SK-MEL-5 (cell line): ENCODE measurements around the gene MSANTD1. TPM values are rescaled to one million over a fixed set of nuclear protein-coding genes. Genes with fewer than 3 reads are reported as not detected.
A peak's percentile ranks its signal among the peaks of the same experiment; 100 is the strongest.
"Not testable (repeated sequence)": the region's sequence is repeated elsewhere in the genome, so short reads cannot be mapped to it uniquely, and the experiment has no call there.

Experiments
- DNase-seq: peaks from one replicate; pipeline ENCODE4 v3.0.0-alpha.2; 2016; ENCODE audit warnings: low read depth, low spot score
- in situ Hi-C: cut with HindIII; loops from 2 replicates; pipeline ENCODE4 v1.10.0; 2016; ENCODE audit warnings: low sequenced_read_pairs, high pct_unique_total_duplicates, low pct_unique_long_range_greater_than_20kb
- total RNA-seq: library from RNA; depleted of rRNA; stranded (reverse); fragments of >200 nt; shearing (Covaris generic); gene quantifications from 2 replicates; pipeline ENCODE4 v1.2.3, GENCODE V29; 2014

The MSANTD1 gene
- total RNA-seq, 1 experiment from 2014 or later, result 0.11 TPM

- DNase-seq, result no peak
- in situ Hi-C loops, result no loop called here
These were observed 41.9 kb downstream of the MSANTD1 start for GRCh38 chr4:3290889-3291321.

- in situ Hi-C loops, result no loop called here
- no peak for DNase-seq
These were observed 42.5 kb downstream of the MSANTD1 start for GRCh38 chr4:3291411-3291968.

DNA sequence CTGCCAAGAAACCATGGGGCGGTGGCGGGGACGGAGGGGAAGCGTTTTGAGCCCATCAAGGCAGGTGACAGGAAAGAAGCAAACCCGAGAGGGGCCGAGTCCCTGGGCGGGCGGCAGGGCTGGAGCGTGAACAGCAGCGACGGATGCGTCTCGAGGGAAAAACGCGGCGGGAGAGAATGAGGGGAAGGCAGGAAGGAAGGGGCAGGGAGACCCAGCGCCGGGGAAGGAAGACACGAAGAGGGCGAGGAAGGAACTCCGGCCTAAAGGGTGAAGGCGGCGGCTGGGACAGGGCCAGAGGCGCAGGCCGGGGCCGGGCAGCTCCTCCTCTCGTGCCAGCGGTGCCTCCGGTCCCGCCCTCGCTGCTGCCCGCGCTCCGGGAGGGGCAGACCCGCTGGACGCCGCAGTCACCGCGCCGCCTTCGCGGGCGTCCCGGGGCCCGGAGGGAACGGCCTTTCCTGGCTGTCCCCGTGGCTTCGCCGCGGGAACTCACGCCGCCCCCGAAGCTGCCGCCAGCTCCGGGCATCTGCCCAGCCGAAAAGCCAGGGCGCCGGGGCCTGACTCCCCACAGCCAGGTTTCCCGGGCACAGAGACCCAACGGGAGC lies 43.1 kb downstream of the MSANTD1 start:
- in situ Hi-C loops, result no loop called here
- DNase-seq, result peak; percentile 47

DNA sequence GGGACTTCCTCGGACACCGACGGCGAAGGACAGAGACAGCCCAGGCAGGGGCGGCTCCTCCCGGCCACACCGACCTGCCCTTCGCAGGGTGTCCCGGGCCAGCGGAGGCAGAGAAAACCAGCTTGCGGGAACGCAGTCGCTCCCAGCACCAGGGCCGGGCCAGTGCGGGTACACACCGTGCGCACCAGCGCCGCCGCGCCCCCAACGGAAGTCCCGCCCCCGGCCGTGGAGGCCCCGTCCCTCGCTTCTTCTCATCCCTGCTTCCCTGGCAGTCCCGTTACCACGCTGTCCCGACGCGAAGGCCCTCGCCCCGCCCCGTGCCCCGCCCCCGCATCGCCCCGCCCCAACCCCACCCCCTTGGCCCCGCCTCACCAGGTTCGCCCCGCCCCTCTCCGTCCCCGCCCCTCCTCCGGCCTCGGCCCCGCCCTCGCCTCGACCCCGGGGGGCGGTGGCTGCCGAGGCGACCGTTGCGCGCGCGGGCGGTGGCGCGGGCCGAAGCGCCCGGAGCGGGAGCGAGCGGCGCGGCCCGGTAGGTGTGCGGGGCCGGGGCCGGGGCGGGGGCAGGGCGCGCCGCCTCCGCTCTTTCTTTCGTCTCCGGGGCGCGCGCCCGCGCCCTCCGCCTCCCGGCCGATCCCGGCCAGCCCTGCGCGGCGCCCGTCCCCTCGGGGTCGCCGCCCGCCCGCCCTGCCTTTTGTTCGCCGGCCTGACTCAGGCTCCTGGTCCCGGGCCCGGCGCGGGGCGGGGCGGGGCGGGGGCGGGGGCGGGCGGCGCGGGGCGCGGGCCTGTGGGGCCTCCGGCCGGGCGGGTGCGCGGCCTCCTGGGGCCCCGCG lies 43.8 kb downstream of the MSANTD1 start, which contains the start of gene RGS12:
RGS12 (plus strand) TSS at position 451 of the 830 bp plus-strand sequence. CDS start 23,150 bp downstream, outside the sequence.
- in situ Hi-C loops, result no loop called here

DNA sequence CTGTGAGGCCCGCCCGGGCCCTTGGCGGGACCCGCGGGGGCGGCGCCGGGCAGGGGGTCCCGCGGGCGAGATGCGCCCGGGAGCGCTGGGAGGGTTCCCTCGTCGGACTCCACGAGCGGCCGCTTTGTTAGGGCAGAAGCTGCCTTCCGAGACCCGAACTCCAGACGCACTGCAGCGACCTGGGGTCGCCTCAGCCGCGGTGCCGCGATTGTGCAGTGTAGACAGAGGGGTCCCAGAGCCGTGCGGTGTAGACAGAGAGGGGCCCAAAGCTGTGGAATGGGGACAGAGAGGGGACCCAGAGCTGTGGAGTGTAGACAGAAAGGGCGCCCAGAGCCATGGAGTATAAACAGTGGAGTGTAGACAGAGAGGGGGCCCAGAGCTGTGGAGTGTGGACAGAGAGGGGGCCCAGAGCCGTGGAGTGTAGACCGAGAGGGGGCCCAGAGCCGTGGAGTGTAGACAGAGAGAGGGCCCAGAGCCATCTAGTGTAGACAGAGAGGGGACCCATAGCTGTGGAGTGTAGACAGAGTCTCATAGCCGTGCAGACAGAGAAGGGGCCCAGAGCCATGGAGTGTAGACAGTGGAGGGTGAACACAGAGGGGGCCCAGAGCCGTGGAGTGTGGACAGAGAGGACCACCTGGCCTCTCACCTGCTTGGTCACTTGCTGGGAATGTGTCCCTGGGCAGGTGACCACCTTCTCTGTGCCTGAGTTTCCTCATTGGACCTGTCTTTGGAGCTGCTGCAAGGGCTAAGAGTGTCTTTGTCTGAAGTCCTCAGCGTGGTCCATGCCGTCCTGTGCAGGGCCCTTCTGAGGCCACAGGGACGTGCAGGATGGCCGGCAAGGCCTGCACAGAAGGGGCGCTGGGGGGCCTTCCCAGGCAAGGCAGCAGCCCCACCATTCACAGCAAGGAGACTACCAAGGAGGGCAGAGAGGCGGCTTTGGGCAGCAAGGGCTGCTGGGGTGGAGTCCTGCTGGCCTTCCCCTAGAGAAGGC lies 44.7 kb downstream of the MSANTD1 start:
- no peak for DNase-seq
- in situ Hi-C loops, result no loop called here

More for the DNA sequence above, 43.8 kb downstream of the MSANTD1 start, which contains the start of gene RGS12:
- DNase-seq, result peak; percentile 92

DNA sequence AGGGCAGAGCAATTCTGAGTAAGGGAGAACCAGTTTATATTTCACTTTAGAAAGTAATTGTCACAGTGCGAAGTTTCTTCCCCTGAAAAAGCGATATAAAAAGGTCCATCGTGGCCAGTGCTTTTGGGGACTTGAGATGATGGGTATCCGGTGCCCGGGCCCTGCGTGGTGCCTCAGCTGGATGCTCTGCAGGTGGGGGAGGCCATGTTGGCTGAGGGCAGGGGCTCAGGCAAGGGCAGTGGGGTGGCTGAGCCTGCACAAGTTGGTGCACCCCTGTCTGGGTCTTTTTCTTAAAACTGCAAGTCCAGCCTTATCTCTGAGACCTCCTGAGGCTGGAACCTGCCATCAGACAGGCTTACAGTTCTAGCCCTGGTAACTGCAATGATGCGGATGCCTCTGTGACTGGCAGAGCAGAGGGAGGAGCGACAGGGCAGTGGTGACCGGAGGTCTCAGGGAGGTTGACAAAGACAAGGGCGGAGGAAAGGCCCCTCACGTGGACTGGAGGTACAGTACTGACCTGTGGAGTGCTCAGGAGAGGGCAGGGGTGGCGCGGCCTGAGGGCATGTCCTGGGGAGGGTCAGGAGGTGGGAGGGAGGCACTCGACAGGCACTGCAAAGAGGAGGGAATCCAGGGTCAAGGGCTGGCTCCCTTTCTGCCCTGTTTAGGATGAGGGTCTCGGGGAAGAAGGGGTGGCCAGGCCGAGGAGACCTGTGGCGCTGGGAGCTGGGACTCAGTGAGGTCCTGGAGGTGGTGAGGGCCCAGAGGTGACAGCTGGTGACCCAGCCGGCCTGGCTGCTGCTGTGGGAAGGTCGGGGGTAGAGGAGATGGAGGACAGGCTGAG lies 45.7 kb downstream of the MSANTD1 start:
- in situ Hi-C loops, result no loop called here
- DNase-seq, result no peak

DNA sequence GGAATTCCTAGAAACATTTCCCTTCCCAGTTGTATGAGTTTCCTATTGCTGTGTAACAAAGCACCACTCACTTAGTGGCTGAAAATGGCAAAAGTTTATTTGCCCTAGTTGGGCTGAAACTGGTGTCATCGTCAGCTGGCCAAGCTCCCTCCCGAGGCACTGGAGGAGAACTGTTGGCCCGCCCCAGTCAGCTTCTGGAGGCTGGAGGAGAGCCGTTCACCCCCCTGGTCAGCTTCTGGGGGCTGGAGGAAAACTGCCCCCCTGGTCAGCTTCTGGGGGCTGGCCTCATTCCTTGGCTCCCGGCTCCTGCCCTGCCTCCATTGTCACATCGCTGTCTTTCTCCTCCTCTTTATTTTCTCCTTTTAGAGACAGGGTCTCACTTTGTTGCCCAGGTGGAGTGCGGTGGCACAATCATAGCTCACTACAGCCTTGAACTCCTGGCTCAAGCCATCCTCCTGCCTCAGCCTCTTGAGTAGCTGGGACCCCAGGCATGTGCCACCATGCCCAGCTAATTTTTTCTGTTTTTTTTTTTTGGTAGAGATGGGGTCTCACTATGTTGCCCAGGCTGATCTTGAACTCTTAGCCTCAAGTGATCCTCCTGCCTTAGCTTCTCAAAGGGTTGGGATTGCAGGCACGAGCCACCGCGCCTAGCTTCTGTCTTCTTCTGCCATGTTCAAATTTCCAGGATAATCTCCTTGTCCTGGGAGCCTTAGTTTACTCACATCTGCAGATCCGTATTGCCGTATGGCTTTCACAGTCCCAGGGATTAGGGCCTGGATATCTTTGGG lies 47.1 kb downstream of the MSANTD1 start:
- DNase-seq, result no peak
- in situ Hi-C loops, result no loop called here

GRCh38 chr4:3296651-3297050 lies 47.7 kb downstream of the MSANTD1 start:
- in situ Hi-C loops, result no loop called here
- DNase-seq, result no peak

DNA sequence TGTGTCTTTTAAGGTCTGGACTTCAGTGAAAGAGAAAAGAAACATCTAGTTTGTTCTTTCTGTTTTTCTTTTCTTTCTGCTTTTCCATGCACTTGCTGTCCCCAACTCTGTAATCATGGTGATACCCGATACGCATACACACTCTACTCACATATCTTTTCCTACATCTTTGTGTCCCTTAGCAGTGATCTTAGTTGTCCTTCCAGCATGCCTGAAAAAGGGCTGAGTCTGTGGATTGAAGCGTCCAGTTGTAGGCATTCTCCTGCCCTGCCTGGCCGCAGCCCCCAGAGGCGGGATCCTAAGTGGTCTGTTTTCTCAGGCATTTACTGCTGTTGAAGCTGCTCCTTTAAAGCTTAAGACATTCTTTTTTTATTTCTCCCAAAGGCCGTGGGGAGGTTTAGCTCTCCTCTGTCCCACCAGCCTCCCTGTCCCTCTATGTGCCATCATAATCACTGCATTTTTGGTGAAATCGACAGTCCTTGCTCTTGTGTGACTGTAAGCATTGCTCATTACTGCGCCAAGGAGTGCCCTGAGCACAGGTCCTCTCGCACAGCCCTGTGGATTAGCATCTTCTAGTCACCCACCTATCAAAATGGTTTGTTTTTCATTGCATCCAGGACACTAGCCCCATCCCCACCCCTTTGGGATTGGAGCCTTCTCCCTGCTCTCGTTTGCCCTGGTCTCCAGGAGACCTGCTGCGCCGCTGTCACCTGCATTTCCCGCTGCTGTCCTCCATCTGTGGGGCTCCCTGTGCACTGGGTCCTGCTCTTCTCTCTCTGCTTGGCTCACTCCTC lies 48.3 kb downstream of the MSANTD1 start:
- in situ Hi-C loops, result no loop called here
- DNase-seq, result no peak

GRCh38 chr4:3299122-3299975 lies 50.4 kb downstream of the MSANTD1 start:
- in situ Hi-C loops, result no loop called here
- no peak for DNase-seq

- in situ Hi-C loops, result no loop called here
- DNase-seq, result no peak
These were observed 51.2 kb downstream of the MSANTD1 start for GRCh38 chr4:3299976-3300671.

GRCh38 chr4:3300882-3301281 lies 51.9 kb downstream of the MSANTD1 start:
- DNase-seq, in situ Hi-C loops: not testable (repeated sequence)

DNA sequence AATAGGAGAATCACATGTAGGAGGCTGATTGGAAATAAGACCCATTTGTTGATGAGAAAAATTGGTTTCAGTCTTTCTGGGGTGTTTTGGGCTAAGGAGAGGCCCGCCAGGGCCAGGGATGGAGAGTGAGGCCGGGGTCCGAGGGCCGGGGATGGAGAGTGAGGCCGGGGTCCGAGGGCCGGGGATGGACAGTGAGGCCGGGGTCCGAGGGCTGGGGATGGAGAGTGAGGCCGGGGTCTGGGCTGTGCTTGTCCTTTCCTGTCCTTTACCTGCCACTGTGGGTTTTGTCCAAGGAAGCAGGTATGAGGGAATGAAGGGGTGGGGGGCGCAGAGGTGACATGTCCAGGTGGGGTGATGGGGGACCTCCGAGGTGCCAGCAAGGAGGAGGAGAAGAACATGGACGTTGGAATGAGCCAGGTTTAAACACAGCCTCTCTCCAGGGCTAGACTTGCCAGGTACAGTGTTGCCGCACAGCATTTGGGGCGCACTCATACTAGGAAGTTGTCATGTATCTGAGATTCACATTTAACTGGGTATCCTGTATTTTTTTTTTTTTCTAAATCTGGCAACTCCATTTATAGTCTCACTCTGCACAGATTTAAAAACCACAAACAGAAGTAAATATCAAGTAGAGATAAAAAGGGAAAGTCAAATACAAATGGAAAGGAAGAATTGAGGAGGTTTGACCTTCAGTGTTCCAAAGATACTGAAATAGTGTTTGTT lies 52.7 kb downstream of the MSANTD1 start:
- in situ Hi-C loops, result no loop called here

More for the DNA sequence above, 52.7 kb downstream of the MSANTD1 start:
- no peak for DNase-seq
